HCT116 (cell line): Measurements from ENCODE around the gene CCL13. TPM values are rescaled to one million over a fixed set of nuclear protein-coding genes. Genes with fewer than 3 reads are reported as not detected.

Experiments used
- ATAC-seq: fragments of 200-7000 bp; cut with Tn5 transposase; 2 replicates; pipeline ENCODE4 v1.9.1; 2020; ENCODE audit warnings: mild to moderate bottlenecking, moderate library complexity
- BruUV-seq: library from RNA; stranded (reverse); fragments of 400-500 nt; replicated peaks from 2 replicates; lab custom pipeline; 2021; lab: Mats Ljungman, UMichigan
- CTCF ChIA-PET: fragments of 300-600 bp; sonication (Branson Sonifier 250); formaldehyde crosslinking; loops from one replicate; lab custom pipeline; 2021; ENCODE audit warnings: antibody characterized with exemption; lab: Charles Lee
- POLR2A ChIA-PET: fragments of 300-600, 350-600 bp; sonication (Branson Sonifier 250); formaldehyde crosslinking; loops from one replicate; lab custom pipeline; 2021; ENCODE audit warnings: antibody characterized with exemption; lab: Charles Lee
- RAD21 ChIA-PET, 2 experiments: fragments of 300-600 bp; sonication (Branson Sonifier 250); formaldehyde crosslinking; loops; one replicate each; lab custom pipeline; 2023; ENCODE audit warnings: low total read pairs in 2 of 2; ENCODE audit not compliant: uncharacterized antibody in 2 of 2, unreplicated experiment in 2 of 2, low non-redundant PET in 1 of 2; lab: Charles Lee
- DNase-seq: peaks from one replicate; pipeline ENCODE4 v3.0.0-alpha.2; 2010; ENCODE audit warnings: low read depth, low spot score
- H2AFZ ChIP-seq: fragments of 200-600 bp; shearing (Covaris generic), sonication (generic); 2 replicates; pipeline ENCODE4 v1.6.1; 2017; ENCODE audit warnings: low read depth, mixed run types, mixed read lengths, antibody characterized with exemption, low read length; ENCODE audit not compliant: poor library complexity, severe bottlenecking
- H3K27ac ChIP-seq: 2 replicates; pipeline ENCODE4 v1.5.1; 2012; ENCODE audit warnings: low read depth, low read length
- H3K27me3 ChIP-seq: fragments of 200-600 bp; sonication (generic); 2 replicates; pipeline ENCODE4 v1.6.1; 2016; ENCODE audit warnings: mixed run types, low read length, mixed read lengths; ENCODE audit not compliant: insufficient read depth
- H3K36me3 ChIP-seq, 2 experiments: fragments of 200-500 bp in 1 of 2; fragments of 200-600 bp in 1 of 2; sonication (Bioruptor generic) in 1 of 2; sonication (generic) in 1 of 2; 2 replicates each; pipeline versions ENCODE4 v1.5.1 to v1.6.1; 2014 to 2016; ENCODE audit warnings: low read length in 2 of 2, inconsistent platforms in 1 of 2, mixed read lengths in 1 of 2, mixed run types in 1 of 2; ENCODE audit not compliant: insufficient read depth in 2 of 2, control insufficient read depth in 1 of 2
- H3K4me1 ChIP-seq, 2 experiments: fragments of 200-600 bp in 1 of 2; sonication (generic) in 1 of 2; 2 replicates each; pipeline versions ENCODE4 v1.5.1 to v1.6.1; 2012 to 2017; ENCODE audit warnings: low read length in 2 of 2, inconsistent platforms in 1 of 2, mild to moderate bottlenecking in 1 of 2, mixed read lengths in 1 of 2, mixed run types in 1 of 2, moderate library complexity in 1 of 2; ENCODE audit not compliant: insufficient read depth in 2 of 2, control insufficient read depth in 1 of 2
- H3K4me2 ChIP-seq: fragments of 200-600 bp; sonication (generic); 2 replicates; pipeline ENCODE4 v1.6.1; 2017; ENCODE audit warnings: mixed run types, low read length, mixed read lengths
- H3K4me3 ChIP-seq, 2 experiments: fragments of 200-600 bp in 1 of 2; sonication (generic) in 1 of 2; replicated peaks in 1 of 2; 2 replicates each; pipeline ENCODE4 v1.5.1; 2011 to 2016; ENCODE audit warnings: low read length in 2 of 2, control low read depth in 1 of 2, low read depth in 1 of 2, mild to moderate bottlenecking in 1 of 2, mixed read lengths in 1 of 2, mixed run types in 1 of 2
- H3K79me2 ChIP-seq: fragments of 200-600 bp; sonication (generic); 2 replicates; pipeline ENCODE4 v1.6.1; 2017; ENCODE audit warnings: mild to moderate bottlenecking, mixed run types, low read length, moderate library complexity, mixed read lengths; ENCODE audit not compliant: insufficient read depth
- H3K9ac ChIP-seq: fragments of 200-600 bp; sonication (generic); 2 replicates; pipeline ENCODE4 v1.6.1; 2016; ENCODE audit warnings: low read length, mixed read lengths
- H3K9me2 ChIP-seq: fragments of 200-600 bp; sonication (generic), shearing (Covaris generic); 2 replicates; pipeline ENCODE4 v1.6.1; 2017; ENCODE audit warnings: mixed run types, mild to moderate bottlenecking, moderate library complexity; ENCODE audit not compliant: insufficient read depth
- H3K9me3 ChIP-seq, 2 experiments: fragments of 200-500 bp in 1 of 2; fragments of 200-600 bp in 1 of 2; sonication (Bioruptor generic) in 1 of 2; sonication (generic) in 1 of 2; 2 replicates each; pipeline ENCODE4 v1.6.1; 2014 to 2017; ENCODE audit warnings: low read length in 2 of 2, mixed read lengths in 2 of 2, inconsistent platforms in 1 of 2, low read depth in 1 of 2, mild to moderate bottlenecking in 1 of 2, mixed run types in 1 of 2, moderate library complexity in 1 of 2; ENCODE audit not compliant: control insufficient read depth in 1 of 2, insufficient read depth in 1 of 2
- H4K20me1 ChIP-seq: fragments of 200-600 bp; sonication (generic), shearing (Covaris generic); 2 replicates; pipeline ENCODE4 v1.6.1; 2017; ENCODE audit warnings: mixed run types, mild to moderate bottlenecking, moderate library complexity; ENCODE audit not compliant: insufficient read depth
- CEBPB ChIP-seq: IDR thresholded peaks from 2 replicates; pipeline ENCODE4 v1.6.1; 2012; ENCODE audit warnings: low read depth
- EGR1 ChIP-seq: IDR thresholded peaks from 2 replicates; pipeline ENCODE4 v1.6.1; 2012; ENCODE audit warnings: low read depth
- EZH2 ChIP-seq: fragments of 200-600 bp; sonication (generic); IDR thresholded peaks from 2 replicates; pipeline ENCODE4 v1.6.1; 2017; ENCODE audit warnings: antibody characterized with exemption, mixed run types
- EZH2phosphoT487 ChIP-seq: fragments of 200-600 bp; IDR thresholded peaks from 2 replicates; pipeline ENCODE4 v1.6.1; 2018; ENCODE audit warnings: antibody characterized with exemption, borderline replicate concordance
- FOSL1 ChIP-seq: IDR thresholded peaks from 2 replicates; pipeline ENCODE4 v1.6.1; 2012; ENCODE audit warnings: low read depth
- JUND ChIP-seq: IDR thresholded peaks from 2 replicates; pipeline ENCODE4 v1.6.1; 2012
- MAX ChIP-seq: IDR thresholded peaks from 2 replicates; pipeline ENCODE4 v1.6.1; 2012
- POLR2A ChIP-seq: IDR thresholded peaks from 2 replicates; pipeline ENCODE4 v1.7.0; 2011; ENCODE audit warnings: borderline replicate concordance; ENCODE audit not compliant: insufficient read depth, insufficient read length; ENCODE audit errors: extremely low read depth
- POLR2AphosphoS5 ChIP-seq: IDR thresholded peaks from 2 replicates; pipeline ENCODE4 v1.6.1; 2011; ENCODE audit warnings: mild to moderate bottlenecking, low read depth, low read length, moderate library complexity
- RAD21 ChIP-seq: IDR thresholded peaks from 2 replicates; pipeline ENCODE4 v1.6.1; 2012; ENCODE audit warnings: low read depth, mild to moderate bottlenecking
- REST ChIP-seq: IDR thresholded peaks from 2 replicates; pipeline ENCODE4 v1.6.1; 2012; ENCODE audit warnings: low read depth
- SIN3A ChIP-seq: IDR thresholded peaks from 2 replicates; pipeline ENCODE4 v1.6.1; 2012; ENCODE audit warnings: low read depth
- SP1 ChIP-seq: IDR thresholded peaks from 2 replicates; pipeline ENCODE4 v1.6.1; 2012; ENCODE audit warnings: low read depth
- SRF ChIP-seq: IDR thresholded peaks from 2 replicates; pipeline ENCODE4 v1.6.1; 2012; ENCODE audit warnings: low read depth
- TCF7L2 ChIP-seq: IDR thresholded peaks from 2 replicates; pipeline ENCODE4 v1.7.0; 2011; ENCODE audit warnings: borderline replicate concordance, inconsistent platforms; ENCODE audit not compliant: insufficient read depth, insufficient read length; ENCODE audit errors: extremely low read depth
- YY1 ChIP-seq: IDR thresholded peaks from 2 replicates; pipeline ENCODE4 v1.6.1; 2011; ENCODE audit warnings: low read length, low read depth, moderate library complexity, mild to moderate bottlenecking; ENCODE audit not compliant: insufficient replicate concordance; ENCODE audit errors: extremely low read depth
- ZBTB33 ChIP-seq: IDR thresholded peaks from 2 replicates; pipeline ENCODE4 v1.6.1; 2011; ENCODE audit warnings: mild to moderate bottlenecking, low read length, moderate library complexity; ENCODE audit not compliant: insufficient replicate concordance; ENCODE audit errors: extremely low read depth
- ZFX ChIP-seq: fragments of 450-650 bp; IDR thresholded peaks from 2 replicates; pipeline ENCODE4 v1.6.1; 2017
- intact Hi-C: fragments of 100-400 bp; cut with micrococcal nuclease; formaldehyde crosslinking; loops from 2 replicates; pipeline ENCODE4 v1.10.0; 2022
- total RNA-seq: library from RNA; stranded (reverse); gene quantifications from one replicate; pipeline ENCODE4 v1.2.1, GENCODE V29; 2021; ENCODE audit not compliant: unreplicated experiment
- TF ChIP-seq, protein P1 (sequence below), 3 experiments: fragments of 200-600 bp in 1 of 3; sonication (generic) in 1 of 3; IDR thresholded peaks in 2 of 3; conservative IDR thresholded peaks in 1 of 3; 2 replicates each; pipeline ENCODE4 v1.5.1; 2012 to 2017; ENCODE audit warnings: low read depth in 2 of 3, low read length in 2 of 3, antibody characterized with exemption in 1 of 3, borderline replicate concordance in 1 of 3, control low read depth in 1 of 3, mild to moderate bottlenecking in 1 of 3, mixed read lengths in 1 of 3, mixed run types in 1 of 3, moderate library complexity in 1 of 3; ENCODE audit not compliant: insufficient read depth in 1 of 3
- TF ChIP-seq, protein P2 (sequence below): IDR thresholded peaks from 2 replicates; pipeline ENCODE4 v1.6.1; 2012

The CCL13 gene
- total RNA-seq, 1 experiment from 2014 or later, result not detected

GRCh38 chr17:34311291-34311690 is 45.0 kb upstream of the CCL13 start:
- BruUV-seq, result no TSS peak
- Histone ChIP-seq H3K9ac (no peak overlapping the region), H3K9me3 (no peaks in the 10 kb centered on the region), H3K36me3 (no peaks in the 10 kb centered on the region), H2AFZ (no peak overlapping the region), H3K4me2 (no peak overlapping the region), H3K27me3 (peaks cover 8% of the 10 kb centered on the region; the same call in 1 of the 2 replicates), H3K9me2 (no peaks in the 10 kb centered on the region), H3K4me1 (no peaks in the 10 kb centered on the region), H3K79me2 (no peaks in the 10 kb centered on the region), H3K4me3 (no peak overlapping the region), H4K20me1 (no peaks in the 10 kb centered on the region), H3K27ac (no peak overlapping the region)
- ChIA-PET RAD21 (no interaction called here), CTCF (no interaction called here), POLR2A (no interaction called here)
- ATAC-seq (no peak), DNase-seq (no peak)
- TF ChIP-seq TCF7L2, result no peak
- TF ChIP-seq POLR2AphosphoS5, result no peak
- TF ChIP-seq, protein P1, sequence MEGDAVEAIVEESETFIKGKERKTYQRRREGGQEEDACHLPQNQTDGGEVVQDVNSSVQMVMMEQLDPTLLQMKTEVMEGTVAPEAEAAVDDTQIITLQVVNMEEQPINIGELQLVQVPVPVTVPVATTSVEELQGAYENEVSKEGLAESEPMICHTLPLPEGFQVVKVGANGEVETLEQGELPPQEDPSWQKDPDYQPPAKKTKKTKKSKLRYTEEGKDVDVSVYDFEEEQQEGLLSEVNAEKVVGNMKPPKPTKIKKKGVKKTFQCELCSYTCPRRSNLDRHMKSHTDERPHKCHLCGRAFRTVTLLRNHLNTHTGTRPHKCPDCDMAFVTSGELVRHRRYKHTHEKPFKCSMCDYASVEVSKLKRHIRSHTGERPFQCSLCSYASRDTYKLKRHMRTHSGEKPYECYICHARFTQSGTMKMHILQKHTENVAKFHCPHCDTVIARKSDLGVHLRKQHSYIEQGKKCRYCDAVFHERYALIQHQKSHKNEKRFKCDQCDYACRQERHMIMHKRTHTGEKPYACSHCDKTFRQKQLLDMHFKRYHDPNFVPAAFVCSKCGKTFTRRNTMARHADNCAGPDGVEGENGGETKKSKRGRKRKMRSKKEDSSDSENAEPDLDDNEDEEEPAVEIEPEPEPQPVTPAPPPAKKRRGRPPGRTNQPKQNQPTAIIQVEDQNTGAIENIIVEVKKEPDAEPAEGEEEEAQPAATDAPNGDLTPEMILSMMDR (IDR thresholded peaks at IDR 0.05 in 2 of 3, conservative IDR thresholded peaks at IDR 0.05 in 1 of 3; ENCODE audit: borderline replicate concordance in 1 of 3, insufficient read depth in 1 of 3, low read depth in 2 of 3, low read length in 2 of 3), result no peak
- no peak for TF ChIP-seq MAX
- TF ChIP-seq FOSL1, result no peak
- TF ChIP-seq ZBTB33, result no peak
- TF ChIP-seq EZH2phosphoT487, result no peak
- TF ChIP-seq SIN3A, result no peak
- TF ChIP-seq, protein P2, sequence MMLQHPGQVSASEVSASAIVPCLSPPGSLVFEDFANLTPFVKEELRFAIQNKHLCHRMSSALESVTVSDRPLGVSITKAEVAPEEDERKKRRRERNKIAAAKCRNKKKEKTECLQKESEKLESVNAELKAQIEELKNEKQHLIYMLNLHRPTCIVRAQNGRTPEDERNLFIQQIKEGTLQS, result no peak
- TF ChIP-seq YY1, result no peak
- TF ChIP-seq CEBPB, result no peak
- no peak for TF ChIP-seq POLR2A
- TF ChIP-seq SP1, result no peak
- no peak for TF ChIP-seq SRF
- no peak for TF ChIP-seq JUND
- no peak for TF ChIP-seq ZFX
- no peak for TF ChIP-seq REST
- no peak for TF ChIP-seq RAD21
- TF ChIP-seq EGR1, result no peak
- TF ChIP-seq EZH2, result no peak
- intact Hi-C loops, result no loop called here
